IPS-NIHi11 (cell line): ENCODE results near the gene ANKRD52.
"Not testable (repeated sequence)": the region's sequence is repeated elsewhere in the genome, so short reads cannot be mapped to it uniquely, and the experiment has no call there.

Source experiments
- DNase-seq: peaks from one replicate; pipeline ENCODE4 v3.0.0; 2012; ENCODE audit warnings: mixed read lengths, low spot score

Gene ANKRD52

DNA sequence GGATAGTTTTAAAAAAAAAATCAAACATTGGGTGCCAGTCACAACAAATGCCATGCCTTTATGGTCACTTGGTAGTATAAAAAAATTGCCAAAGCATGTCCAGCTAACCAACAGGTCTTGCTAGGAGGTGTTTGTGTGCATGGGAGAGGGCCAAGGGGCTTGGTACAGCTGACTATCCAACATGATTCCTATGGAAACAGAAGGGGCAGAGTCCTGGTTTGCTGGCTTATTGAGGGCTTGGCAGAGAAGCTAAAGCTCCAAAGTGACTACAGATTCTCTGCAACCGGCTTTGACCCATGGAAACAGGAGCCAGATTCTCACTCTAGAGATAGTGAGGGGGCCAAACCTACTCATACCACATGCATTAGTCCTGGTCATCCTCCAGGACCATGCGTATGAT is 14.3 kb upstream of the ANKRD52 start:
- not testable (repeated sequence) for DNase-seq

DNA sequence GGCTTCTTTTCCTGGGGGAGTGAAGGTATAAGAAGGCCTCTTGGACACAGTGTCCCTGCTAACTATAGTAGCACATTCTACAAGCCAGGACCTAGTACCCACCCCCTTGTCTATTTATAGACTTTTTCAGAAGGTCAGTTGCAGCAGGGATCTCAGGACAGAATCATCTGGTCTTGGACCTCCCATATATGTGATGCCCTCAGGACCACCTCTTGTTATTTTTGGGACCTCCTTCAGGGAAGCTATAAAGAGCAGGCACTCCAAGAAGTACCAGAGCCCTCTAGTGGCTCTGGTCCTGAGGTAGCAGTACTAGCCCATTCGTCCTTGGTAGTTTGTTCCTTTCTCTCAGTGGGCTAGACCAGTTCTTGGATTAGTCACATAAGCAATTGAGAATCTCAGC is 12.8 kb upstream of the ANKRD52 start:
- peak; percentile 65 for DNase-seq

DNA sequence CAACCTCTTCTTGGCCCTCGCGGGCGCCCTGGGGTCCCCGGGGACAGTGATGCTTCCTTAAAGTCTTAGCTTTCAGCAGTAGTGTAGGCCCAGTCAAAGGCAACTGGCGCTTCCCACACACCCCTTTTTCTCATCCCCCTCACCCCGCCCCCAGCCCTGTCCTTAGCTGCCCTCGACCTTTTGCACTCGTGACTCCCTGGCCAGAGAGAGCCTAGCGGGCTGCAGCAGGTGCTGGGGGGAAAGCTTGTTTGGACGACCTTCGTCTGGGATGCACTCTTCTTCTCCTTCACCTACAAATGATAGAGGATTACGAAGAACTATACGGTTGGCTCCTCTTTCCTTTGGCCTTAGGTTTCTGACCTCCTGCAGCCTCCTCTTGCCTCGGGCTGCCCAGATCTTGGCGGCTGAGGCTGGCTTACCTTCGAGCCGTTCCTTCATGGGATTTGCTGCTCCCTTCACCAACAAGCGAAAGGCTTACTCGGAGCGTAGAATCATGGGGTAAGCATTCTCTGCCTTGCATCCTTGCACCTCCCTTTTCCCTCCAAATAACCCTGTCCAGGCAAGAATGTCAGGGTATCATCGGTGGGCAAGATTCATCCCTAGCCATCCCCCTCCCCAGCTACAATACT is 9.4 kb upstream of the ANKRD52 start:
- peak; percentile 59 for DNase-seq

DNA sequence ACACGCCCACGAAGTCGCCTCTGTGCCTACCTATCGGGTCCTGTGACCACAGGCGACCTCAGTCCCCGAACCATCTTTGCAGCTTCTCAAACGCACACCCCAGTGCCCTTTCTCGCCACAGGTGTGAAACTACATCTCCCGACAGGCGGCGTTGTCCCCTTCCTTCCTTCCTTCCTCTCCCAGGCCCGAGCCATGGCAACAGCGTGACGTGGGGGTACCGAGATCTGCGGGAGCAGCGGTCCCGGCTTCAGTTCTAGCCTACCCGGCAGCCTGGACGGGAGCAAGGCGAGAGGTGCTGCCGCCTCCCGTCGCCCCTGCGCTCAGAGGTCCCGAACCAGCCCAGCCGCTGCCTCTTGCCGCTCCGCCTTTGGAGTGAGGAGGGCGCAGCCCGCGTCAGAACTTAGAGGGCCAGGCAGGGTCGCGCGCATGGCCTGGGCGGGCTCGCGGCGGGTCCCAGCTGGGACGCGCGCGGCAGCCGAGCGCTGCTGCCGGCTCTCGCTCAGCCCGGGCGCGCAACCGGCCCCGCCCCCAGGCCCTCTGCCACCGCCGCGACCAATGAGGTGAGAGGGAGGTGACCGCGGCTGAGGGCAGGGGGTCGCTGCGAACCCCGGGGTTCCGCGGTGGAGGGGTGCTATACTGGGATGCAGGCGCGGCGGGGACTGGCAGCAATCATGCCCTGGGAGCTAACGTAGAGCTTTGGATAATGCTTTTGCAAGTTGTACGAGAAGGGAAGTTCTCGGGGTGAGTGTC is 8.7 kb upstream of the ANKRD52 start, which contains the start of gene COQ10A:
COQ10A (plus strand) TSS at position 250 of the 750 bp plus-strand sequence; CDS start at position 427, 177 bp downstream.
- DNase-seq: peak; percentile 100

DNA sequence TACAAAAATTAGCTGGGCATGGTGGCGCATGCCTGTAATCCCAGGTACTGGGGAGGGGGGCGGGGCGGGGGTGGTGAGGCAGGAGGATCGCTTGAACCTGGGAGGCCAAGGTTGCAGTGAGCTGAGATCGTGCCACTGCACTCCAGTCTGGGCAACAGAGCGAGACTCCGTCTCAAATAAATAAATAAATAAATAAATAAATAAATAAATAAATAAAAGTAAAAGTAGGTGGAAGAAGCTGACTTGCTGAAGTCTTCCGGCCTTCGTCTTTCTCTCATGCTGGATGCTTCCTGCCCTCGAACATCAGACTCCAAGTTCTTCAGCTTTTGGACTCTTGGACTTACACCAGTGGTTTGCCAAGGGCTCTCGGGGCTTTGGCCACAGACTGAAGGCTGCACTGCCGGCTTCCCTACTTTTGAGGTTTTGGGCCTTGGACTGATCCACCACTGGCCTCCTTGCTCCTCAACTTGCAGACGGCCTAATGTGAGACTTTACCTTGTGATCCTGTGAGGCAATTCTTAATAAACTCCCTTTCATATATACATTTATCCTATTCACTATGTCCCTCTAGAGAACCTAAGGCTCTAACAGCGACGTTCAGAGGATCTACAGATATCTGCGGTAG is 8.0 kb upstream of the ANKRD52 start:
- DNase-seq: not testable (repeated sequence)

DNA sequence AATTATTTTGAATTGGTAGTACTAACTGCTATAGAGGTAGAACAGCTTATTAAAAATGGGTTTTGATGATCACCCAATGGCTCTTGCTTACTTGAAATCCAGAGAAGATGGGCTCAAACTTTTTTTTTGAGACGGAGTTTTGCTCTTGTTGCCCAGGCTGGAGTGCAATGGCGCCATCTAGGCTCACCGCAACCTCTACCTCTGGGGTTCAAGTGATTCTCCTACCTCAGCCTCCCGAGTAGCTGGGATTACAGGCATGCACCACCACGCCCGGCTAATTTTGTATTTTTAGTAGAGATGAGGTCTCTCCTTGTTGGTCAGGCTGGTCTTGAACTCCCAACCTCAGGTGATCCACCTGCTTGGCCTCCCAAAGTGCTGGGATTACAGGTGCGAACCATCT is 4.8 kb upstream of the ANKRD52 start:
- DNase-seq: not testable (repeated sequence)

DNA sequence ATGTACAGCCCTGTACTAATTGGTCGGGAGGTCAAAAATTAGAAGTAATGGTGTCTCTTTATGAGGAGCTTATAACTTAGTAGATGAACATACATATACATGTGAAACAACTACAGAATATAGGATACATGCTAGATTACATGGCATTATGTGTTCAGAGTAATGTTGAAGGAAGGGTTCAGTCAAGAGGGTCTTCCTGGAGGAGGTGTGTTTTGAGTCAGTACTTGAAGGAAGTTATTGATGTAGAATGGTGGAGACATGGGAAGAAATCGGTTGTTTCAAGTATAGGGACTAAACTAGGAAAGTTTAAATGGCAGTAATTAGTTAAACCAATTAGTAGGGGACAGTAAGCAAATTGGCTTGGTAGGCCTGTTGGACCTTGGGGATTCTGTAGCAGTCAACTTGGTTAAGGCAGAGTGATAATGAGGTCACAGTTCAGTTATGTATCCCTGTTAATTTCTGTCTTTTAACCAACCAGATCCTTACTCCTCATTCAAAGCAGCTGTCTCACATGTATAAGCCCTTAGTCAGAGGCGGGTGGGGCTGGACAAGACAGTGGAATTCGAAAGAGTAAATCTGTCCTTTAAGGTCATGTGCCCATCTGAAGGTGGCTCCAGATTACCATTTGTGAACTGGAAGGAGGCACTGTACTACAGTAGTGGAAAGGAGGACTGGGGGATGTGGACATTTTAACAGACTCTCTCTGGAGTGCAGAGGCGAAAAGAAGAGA is 3.5 kb upstream of the ANKRD52 start:
- DNase-seq: no peak

DNA sequence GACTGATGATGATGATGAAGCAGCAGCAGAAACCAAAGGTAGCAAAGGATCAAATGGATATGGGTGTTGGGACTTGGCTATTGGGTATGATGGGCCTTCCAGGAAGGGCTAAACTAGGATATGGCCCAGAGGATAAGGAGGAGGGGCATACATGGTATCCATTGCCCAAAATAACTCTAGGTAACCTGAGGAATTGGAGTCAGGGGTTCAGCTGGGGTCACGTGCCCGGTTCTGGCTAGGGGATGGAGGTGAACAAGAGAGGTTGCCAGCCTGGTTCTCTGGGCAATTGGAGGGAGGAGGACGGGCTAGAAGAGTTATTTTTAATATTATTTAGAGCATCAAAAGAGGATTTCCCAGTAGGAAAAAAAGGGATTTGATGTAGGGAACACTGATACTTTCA is 2.7 kb upstream of the ANKRD52 start:
- no peak for DNase-seq

DNA sequence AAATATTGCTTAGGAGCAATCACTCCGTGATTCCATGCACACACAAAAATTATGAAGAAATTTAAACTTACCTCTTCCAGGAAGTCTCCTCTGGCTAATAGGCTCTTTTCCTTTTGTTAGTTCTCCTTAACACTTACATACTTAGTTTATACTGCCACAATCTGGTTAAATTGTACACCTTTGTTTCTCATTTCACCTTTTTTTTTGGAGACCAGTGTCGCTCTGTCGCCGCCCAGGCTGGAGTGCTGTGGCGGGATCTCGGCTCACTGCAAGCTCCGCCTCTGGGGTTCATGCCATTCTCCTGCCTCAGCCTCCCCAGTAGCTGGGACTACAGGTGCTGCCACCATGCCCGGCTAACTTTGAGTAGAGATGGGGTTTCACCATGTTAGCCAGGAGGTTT is 2.2 kb upstream of the ANKRD52 start:
- no peak for DNase-seq

DNA sequence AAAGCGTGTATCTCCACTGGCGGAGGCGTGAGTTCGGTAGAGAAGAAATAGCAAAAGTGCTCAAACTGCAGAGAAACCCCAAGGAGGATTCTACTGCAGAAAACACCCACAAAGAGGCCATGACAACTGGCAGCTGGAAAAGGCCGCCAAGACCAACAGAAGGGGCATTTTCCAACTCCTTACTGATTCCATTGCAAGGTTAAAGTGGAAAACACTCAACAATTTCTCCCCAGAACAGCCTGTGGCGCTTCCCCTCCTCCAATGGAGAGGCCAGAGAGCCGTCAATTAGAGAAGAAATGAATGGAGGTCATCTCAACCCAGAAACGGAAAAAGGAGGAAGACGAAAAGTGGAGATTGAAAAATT is 618 bp upstream of the ANKRD52 start:
- DNase-seq: no peak

DNA sequence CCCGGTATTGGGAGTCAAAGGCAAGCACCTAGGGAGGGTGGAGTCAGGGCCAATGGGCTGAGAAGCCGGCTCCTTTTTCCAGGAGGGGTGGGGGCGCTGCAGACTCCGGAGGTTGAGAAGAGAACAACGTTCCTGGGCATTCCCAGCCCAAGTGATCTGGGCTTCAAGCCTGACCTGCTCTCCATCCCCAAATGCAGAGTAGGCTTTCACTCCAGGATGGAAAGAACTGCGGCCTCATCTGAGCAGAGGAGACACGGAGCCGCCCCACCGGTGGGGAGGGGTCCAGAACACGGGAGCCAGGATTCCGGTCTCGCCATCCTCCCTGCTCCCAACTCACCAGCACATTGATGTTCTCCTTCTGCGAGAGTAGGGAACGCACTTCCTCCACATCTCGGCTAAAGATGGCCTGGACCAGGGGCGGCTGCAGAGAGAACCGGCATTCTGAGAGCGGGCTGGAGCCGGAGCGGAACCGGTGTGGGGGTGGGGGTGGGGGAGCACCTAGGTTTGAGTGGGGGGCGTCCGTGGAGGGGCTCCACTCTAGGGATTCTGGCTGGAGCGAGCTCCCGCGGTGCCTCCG is 605 bp downstream of the ANKRD52 start:
- DNase-seq: peak; percentile 89

DNA sequence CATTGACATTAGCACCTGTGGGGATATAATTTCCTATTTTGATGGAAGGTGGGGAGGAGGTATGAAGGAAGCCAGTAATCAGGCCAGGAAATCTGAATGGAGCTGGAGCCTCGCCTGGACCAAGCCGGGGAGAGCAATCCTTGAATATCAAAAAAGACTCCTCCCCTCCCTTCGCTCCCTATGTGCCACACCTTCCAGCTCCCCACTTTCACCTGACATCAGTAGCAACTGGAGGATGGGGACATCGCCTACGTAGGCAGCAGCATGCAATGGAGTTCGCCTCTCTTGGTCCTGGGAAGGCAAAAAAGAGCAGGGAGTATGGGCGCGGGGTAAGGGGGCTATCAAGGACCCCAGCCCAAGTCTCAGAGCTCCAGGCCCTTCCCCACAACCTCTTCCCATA is 1.1 kb downstream of the ANKRD52 start:
- DNase-seq: no peak

DNA sequence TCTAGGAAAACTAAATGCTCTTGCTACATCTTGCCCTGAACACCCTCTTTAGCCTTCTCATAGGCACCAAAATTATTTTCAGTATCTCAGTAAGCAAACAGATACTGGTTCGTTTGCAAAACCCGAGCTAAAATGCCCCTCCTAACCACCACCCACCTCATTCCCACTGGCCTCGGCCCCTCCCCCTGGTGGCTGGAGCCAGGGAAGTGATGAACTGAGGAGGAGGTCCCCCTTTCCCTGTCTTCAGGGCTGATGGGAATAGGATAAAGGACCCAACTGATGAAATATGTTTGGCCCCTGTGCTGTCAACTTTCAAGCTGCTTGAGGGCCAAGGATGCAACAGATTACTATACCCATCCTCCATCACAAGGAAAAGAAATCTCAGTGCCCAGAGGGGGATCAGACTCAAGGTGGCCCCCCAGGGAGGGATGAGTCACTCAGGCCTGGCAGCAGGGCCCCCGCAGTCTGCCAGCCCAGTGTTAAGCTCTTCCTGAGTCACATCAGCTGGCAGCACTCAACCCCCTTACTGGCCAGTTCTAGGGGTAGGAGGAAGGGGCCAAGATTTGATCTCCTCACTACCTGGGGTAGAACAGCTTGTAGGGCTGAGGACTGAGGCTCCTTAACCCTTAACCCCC is 1.7 kb downstream of the ANKRD52 start:
- peak; percentile 59 for DNase-seq

DNA sequence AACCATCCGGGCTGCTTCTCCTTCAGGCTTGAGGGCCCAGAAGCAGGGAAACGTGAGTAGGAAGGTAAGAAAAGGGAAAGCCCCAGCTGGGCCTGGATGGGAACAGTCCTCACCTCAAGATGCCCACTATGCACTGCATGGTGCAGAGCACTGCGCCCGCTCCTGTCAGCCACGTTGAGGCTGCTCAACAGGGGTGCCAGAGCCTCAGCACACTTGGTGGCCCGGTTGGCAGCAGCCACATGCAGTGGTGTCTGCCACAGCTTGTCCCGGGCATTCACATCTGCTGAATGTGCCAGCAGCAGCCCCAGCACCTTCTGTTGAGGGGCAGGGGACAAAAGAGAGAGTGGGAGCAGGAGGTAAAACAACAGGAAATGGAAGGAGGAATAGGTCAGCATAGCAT is 2.5 kb downstream of the ANKRD52 start:
- DNase-seq: no peak

DNA sequence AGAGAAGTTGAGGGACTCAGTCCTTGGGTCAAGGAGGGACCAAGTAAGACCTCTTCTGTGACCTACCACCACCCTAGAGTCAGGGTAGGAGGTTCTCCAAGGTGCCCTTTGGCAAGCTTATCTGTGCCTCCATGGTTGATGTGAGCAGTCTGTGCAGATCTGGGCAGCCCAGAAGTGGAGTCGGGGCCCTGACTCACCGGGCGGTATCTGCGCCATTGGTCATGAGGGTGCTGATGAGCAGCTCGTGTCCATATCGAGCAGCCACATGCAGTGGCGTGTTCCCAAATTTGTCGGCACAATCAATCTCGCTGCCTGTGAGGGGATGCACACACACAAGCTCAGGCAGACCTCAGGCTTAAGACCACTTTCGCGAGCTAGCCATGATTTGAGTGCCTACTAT is 5.1 kb downstream of the ANKRD52 start:
- no peak for DNase-seq

DNA sequence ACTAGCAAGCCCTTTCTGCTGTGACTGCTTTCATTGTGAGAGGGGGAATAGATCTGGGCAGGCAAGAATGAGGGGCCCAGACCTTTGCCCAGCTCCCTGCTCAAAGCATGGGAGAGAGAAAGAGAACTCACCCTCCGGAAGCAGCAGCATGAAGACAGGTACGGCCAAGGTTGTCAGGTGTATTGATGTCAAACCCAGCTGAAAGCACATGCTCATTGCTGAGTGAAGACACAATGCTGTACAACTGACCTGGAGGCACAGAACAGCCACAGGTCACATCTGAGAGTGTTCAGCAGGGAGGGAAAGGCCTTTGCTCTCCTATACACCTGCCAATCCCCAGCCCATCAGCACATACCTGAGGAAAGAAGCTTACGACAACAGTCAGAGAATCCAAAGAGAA is 5.5 kb downstream of the ANKRD52 start:
- no peak for DNase-seq

DNA sequence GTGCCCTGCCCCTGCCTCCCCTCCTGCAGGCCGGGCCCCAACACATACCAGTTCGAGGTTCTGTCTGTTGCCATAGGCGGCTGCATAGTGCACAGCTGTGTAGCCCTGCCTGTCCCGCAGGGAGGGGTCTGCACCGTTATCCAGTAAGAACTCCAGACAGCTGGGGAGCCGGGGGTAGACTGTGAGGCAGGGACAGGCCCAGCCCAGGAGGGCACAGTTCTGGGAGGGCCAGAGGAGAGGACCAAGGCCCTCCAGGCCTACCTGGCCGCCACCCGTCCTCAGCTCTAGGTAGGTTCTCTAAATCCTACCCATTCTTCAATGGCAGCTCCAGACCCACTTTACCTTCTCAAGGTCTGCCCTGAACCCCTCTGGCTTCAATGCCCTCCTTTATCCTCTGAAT is 9.5 kb downstream of the ANKRD52 start:
- no peak for DNase-seq

DNA sequence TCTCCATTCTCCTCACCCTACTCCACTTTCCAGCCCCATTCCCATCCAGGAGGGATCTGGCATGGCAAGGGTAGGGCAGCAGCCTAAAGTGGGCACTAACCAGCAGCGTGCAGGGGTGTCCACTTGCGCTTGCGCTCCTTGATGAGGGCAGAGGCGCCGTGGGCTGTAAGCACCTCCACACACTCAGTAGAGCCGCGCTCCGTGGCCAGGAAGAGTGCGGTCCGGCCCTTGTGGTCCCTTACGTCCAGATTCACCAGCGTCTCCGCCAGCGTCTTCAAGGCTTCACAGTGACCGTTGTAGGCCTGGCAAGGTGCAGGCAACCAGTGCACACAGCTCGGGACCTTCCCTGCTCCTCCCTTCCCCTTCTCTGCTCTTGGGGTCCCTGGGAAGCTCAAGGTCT is 10.3 kb downstream of the ANKRD52 start:
- no peak for DNase-seq

DNA sequence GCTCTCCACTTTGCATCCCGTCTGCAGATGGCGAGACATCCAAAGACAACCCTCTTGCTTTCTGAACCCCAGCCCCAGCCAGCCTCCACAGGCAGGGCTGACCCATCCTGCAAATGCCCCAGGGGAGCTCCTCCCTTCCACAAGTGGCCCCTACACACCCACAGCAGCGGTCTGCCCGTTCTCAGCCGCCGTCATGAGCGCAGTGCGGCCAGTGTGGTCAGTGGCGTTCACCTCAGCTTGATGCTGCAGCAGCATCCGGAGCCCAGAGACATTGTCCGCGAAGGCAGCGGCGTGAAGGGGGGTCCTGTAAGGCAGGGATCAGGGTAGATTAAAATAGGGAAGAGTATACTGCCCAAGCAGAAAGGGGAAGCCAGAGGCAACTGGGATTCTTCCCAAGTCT is 13.7 kb downstream of the ANKRD52 start:
- DNase-seq: no peak

DNA sequence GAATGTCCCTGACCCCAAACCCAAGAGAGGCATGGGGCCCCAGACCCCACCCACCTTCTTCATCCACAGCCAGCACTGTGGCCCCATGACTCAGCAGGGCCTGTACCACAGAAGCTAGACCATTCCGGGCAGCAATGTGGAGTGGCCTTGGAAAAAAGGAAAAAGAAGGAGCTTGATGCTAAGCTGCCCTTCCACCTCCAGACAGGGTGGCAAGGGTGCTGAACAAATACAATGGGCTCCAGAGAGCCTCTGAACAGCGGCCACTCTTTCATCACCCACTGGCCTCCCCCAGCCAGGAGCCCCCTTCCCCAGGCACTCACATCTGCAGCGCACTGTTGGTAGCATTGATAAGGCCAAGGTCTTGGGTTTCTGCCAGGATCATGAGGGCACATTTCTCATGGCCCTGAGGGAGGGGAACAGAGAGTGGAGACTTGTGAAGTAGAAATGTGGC is 14.4 kb downstream of the ANKRD52 start:
- DNase-seq: no peak

DNA sequence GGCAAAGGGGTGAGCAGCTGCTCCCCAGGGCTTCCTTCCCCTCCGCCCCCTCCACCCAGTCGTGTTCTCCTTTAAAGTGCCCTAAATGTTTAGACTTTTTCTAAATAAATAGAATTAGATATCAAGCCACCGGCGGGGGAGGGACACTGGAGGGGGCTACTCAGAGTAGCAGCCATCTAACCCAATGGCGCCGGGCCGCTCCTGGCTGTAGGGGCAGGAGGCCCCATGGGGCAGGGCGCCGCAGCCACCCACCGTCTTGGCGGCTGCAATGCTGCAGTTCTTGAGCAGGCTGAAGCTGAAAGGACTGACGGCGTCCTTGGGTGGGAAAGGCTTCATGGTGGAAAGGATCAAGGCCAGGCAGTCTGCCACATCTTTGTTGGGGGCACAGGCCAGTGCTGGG is 15.2 kb downstream of the ANKRD52 start:
- no peak for DNase-seq
